GM18505 (cell line): ENCODE results near the gene HOXA1.

Experiments
- ATAC-seq: cut with Tn5 transposase; IDR thresholded peaks from one replicate; pipeline ENCODE4 v1.9.1; 2021; ENCODE audit not compliant: unreplicated experiment
- POLR2A ChIP-seq: IDR thresholded peaks from 4 replicates; pipeline ENCODE4 v1.6.1; 2011; ENCODE audit warnings: borderline replicate concordance; ENCODE audit not compliant: insufficient read depth, insufficient read length; ENCODE audit errors: extremely low read depth

Gene HOXA1

GRCh38 chr7:27101171-27101956, 5.6 kb upstream of the HOXA1 start:
- ATAC-seq = no peak
- TF ChIP-seq POLR2A = no peak

GRCh38 chr7:27100694-27101170, 4.9 kb upstream of the HOXA1 start:
- no peak for ATAC-seq

GRCh38 chr7:27099453-27100370, 3.9 kb upstream of the HOXA1 start:
- TF ChIP-seq POLR2A = no peak
- ATAC-seq = no peak

More at GRCh38 chr7:27100694-27101170, 4.9 kb upstream of the HOXA1 start:
- TF ChIP-seq POLR2A = no peak

GRCh38 chr7:27098578-27099451, 3.0 kb upstream of the HOXA1 start:
- no peak for ATAC-seq
- no peak for TF ChIP-seq POLR2A

- TF ChIP-seq POLR2A = no peak
- no peak for ATAC-seq
Observed at GRCh38 chr7:27097686-27098577, 2.1 kb upstream of the HOXA1 start.

- no peak for TF ChIP-seq POLR2A
- ATAC-seq = no peak
Observed at GRCh38 chr7:27096768-27097514, 1.1 kb upstream of the HOXA1 start.

- no peak for TF ChIP-seq POLR2A
- no peak for ATAC-seq
Observed at GRCh38 chr7:27095050-27095896, 527 bp downstream of the HOXA1 start.

GRCh38 chr7:27094304-27095049, 1.3 kb downstream of the HOXA1 start:
- no peak for TF ChIP-seq POLR2A
- ATAC-seq = no peak

GRCh38 chr7:27093184-27093895, 2.5 kb downstream of the HOXA1 start:
- no peak for TF ChIP-seq POLR2A
- ATAC-seq = no peak

GRCh38 chr7:27092819-27093110, 3.0 kb downstream of the HOXA1 start:
- no peak for TF ChIP-seq POLR2A
- ATAC-seq = no peak
